ENCODE measurements around the gene TNFRSF1B. TPM values are rescaled to one million over a fixed set of nuclear protein-coding genes. Genes with fewer than 3 reads are reported as not detected.

Gene TNFRSF1B
- total RNA-seq, 1 experiment from 2014 or later, result 0.61 TPM

- no peak for ATAC-seq
- no peaks in the 10 kb centered on the region for H3K4me1 ChIP-seq (ENCODE audit: control insufficient read depth in 1 of 2, insufficient read depth in 2 of 2, low read length in 2 of 2)
- ChIA-PET RAD21 (ENCODE audit: low non-redundant PET in 1 of 2, low total read pairs in 2 of 2, uncharacterized antibody in 2 of 2, unreplicated experiment in 2 of 2) (no interaction called here), POLR2A (no interaction called here), CTCF (interaction anchor here (2.1 kb wide), 1 partner anchor 95 kb away, joined by 8 read pairs; no protein-coding TSS in a partner anchor)
- H3K27me3 ChIP-seq (ENCODE audit: insufficient read depth, low read length), result no peaks in the 10 kb centered on the region
- no peaks in the 10 kb centered on the region for H3K9me2 ChIP-seq (ENCODE audit: insufficient read depth)
- H3K79me2 ChIP-seq (ENCODE audit: insufficient read depth, low read length), result no peaks in the 10 kb centered on the region
- BruUV-seq (replicated peaks), result no TSS peak
- no peak overlapping the region for H3K4me3 ChIP-seq (replicated peaks in 1 of 2; ENCODE audit: low read depth in 1 of 2, low read length in 2 of 2)
- no peaks in the 10 kb centered on the region for H3K36me3 ChIP-seq (ENCODE audit: control insufficient read depth in 1 of 2, insufficient read depth in 2 of 2, low read length in 2 of 2)
- H4K20me1 ChIP-seq (ENCODE audit: insufficient read depth), result no peaks in the 10 kb centered on the region
- no peak overlapping the region for H3K4me2 ChIP-seq (ENCODE audit: low read length)
- no peak for DNase-seq (ENCODE audit: low read depth, low spot score)
- H3K27ac ChIP-seq (ENCODE audit: low read depth, low read length), result no peak overlapping the region
- H3K9ac ChIP-seq (ENCODE audit: low read length), result no peak overlapping the region
- no peaks in the 10 kb centered on the region for H3K9me3 ChIP-seq (ENCODE audit: control insufficient read depth in 1 of 2, insufficient read depth in 1 of 2, low read depth in 1 of 2, low read length in 2 of 2)
- H2AFZ ChIP-seq (ENCODE audit: low read depth, low read length, poor library complexity, severe bottlenecking), result no peak overlapping the region
- no peak for TF ChIP-seq YY1 (IDR thresholded peaks at IDR 0.05; ENCODE audit: extremely low read depth, insufficient replicate concordance, low read depth, low read length)
- TF ChIP-seq ELF1 (IDR thresholded peaks at IDR 0.05; ENCODE audit: borderline replicate concordance, low read depth), result no peak
- TF ChIP-seq CTCF (IDR thresholded peaks at IDR 0.05 in 2 of 3, conservative IDR thresholded peaks at IDR 0.05 in 1 of 3; ENCODE audit: borderline replicate concordance in 1 of 3, insufficient read depth in 1 of 3, low read depth in 2 of 3, low read length in 2 of 3), result no peak
- TF ChIP-seq POLR2A (IDR thresholded peaks at IDR 0.05; ENCODE audit: borderline replicate concordance, extremely low read depth, insufficient read depth, insufficient read length), result no peak
- TF ChIP-seq CEBPB (IDR thresholded peaks at IDR 0.05; ENCODE audit: low read depth), result no peak
- TF ChIP-seq, protein P1, sequence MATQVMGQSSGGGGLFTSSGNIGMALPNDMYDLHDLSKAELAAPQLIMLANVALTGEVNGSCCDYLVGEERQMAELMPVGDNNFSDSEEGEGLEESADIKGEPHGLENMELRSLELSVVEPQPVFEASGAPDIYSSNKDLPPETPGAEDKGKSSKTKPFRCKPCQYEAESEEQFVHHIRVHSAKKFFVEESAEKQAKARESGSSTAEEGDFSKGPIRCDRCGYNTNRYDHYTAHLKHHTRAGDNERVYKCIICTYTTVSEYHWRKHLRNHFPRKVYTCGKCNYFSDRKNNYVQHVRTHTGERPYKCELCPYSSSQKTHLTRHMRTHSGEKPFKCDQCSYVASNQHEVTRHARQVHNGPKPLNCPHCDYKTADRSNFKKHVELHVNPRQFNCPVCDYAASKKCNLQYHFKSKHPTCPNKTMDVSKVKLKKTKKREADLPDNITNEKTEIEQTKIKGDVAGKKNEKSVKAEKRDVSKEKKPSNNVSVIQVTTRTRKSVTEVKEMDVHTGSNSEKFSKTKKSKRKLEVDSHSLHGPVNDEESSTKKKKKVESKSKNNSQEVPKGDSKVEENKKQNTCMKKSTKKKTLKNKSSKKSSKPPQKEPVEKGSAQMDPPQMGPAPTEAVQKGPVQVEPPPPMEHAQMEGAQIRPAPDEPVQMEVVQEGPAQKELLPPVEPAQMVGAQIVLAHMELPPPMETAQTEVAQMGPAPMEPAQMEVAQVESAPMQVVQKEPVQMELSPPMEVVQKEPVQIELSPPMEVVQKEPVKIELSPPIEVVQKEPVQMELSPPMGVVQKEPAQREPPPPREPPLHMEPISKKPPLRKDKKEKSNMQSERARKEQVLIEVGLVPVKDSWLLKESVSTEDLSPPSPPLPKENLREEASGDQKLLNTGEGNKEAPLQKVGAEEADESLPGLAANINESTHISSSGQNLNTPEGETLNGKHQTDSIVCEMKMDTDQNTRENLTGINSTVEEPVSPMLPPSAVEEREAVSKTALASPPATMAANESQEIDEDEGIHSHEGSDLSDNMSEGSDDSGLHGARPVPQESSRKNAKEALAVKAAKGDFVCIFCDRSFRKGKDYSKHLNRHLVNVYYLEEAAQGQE (IDR thresholded peaks at IDR 0.05; ENCODE audit: low read depth), result no peak
- intact Hi-C loops (cut with micrococcal nuclease), result no loop called here
Measured at GRCh38 chr1:12219800-12220199, 53.0 kb downstream of the TNFRSF1B start.
